GM12891 (cell line): ENCODE results near the gene ZER1.

Experiments used
- POLR2A ChIP-seq: IDR thresholded peaks from 2 replicates; pipeline ENCODE4 v1.6.1; 2011; ENCODE audit warnings: low read depth, low read length, control low read depth
- POLR2AphosphoS5 ChIP-seq: IDR thresholded peaks from 2 replicates; pipeline ENCODE4 v1.6.1; 2011; ENCODE audit warnings: low read depth, low read length, control low read depth
- TAF1 ChIP-seq: IDR thresholded peaks from 2 replicates; pipeline ENCODE4 v1.6.1; 2011; ENCODE audit warnings: low read depth, low read length, control low read depth

GRCh38 chr9:128683340-128684064 is 88.2 kb downstream of the ZER1 start:
- TF ChIP-seq POLR2A (0 out of 2 replicates have a peak, but pooled peaks have one; percentile 35), TAF1 (peak; percentile 47), POLR2AphosphoS5 (no peak)
